BE2C (cell line): ENCODE measurements around the gene ARHGAP21.
"Not testable (repeated sequence)": the region's sequence is repeated elsewhere in the genome, so short reads cannot be mapped to it uniquely, and the experiment has no call there.

ENCODE experiments used
- DNase-seq: peaks from one replicate; pipeline ENCODE4 v3.0.0-alpha.2; 2020
- H3K27me3 ChIP-seq: fragments of 250-450 bp; sonication (Bioruptor Pico); 2 replicates; pipeline ENCODE4 v1.5.1; 2020; ENCODE audit warnings: mild to moderate bottlenecking
- H3K36me3 ChIP-seq: fragments of 250-450 bp; sonication (Bioruptor Pico); 2 replicates; pipeline ENCODE4 v1.5.1; 2020; ENCODE audit warnings: mild to moderate bottlenecking
- H3K4me1 ChIP-seq: fragments of 250-450 bp; sonication (Bioruptor Pico); 2 replicates; pipeline ENCODE4 v1.5.1; 2020
- H3K4me3 ChIP-seq: 2 replicates; pipeline ENCODE4 v1.5.1; 2011; ENCODE audit warnings: low read depth, low read length
- H3K9me3 ChIP-seq: fragments of 250-450 bp; sonication (Bioruptor Pico); 2 replicates; pipeline ENCODE4 v1.5.1; 2020
- TF ChIP-seq, protein P1 (sequence below): IDR thresholded peaks from 2 replicates; pipeline ENCODE4 v1.5.1; 2012; ENCODE audit warnings: mild to moderate bottlenecking, low read depth, low read length

Gene ARHGAP21

DNA sequence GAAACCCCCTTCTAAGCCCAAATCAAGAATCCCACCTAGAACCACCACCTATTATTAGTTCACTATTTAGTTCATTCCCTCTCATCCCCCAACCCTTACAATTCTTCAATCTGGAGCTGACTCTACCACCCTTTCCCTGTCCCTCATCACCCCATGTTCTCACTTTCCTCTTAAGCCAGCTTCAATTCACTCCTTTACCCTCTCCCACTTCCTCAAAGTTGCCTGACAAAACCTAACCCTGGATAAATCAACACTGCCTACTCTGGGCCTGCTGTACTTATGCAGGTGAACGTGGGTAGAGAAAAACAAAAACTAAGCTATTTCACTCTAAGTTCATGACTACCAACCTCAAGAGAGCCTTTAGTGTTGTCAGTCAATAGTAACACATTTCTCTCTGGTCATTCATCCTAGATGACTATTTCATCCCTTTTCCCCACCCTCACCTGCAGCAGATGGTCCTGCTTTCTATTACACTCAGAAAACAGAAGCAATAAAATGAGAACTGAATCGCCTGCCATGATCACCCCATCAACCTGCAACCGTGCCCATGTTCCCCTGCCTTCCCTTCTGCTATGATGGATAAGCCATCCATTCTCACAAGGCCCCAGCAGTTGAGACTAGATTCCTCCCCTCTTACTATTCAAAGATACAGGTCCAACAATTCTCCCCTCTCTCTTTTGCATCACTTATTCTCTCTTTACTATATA is 52.6 kb downstream of the ARHGAP21 start:
- TF ChIP-seq, protein P1, sequence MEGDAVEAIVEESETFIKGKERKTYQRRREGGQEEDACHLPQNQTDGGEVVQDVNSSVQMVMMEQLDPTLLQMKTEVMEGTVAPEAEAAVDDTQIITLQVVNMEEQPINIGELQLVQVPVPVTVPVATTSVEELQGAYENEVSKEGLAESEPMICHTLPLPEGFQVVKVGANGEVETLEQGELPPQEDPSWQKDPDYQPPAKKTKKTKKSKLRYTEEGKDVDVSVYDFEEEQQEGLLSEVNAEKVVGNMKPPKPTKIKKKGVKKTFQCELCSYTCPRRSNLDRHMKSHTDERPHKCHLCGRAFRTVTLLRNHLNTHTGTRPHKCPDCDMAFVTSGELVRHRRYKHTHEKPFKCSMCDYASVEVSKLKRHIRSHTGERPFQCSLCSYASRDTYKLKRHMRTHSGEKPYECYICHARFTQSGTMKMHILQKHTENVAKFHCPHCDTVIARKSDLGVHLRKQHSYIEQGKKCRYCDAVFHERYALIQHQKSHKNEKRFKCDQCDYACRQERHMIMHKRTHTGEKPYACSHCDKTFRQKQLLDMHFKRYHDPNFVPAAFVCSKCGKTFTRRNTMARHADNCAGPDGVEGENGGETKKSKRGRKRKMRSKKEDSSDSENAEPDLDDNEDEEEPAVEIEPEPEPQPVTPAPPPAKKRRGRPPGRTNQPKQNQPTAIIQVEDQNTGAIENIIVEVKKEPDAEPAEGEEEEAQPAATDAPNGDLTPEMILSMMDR = no peak
- no peak for DNase-seq
- Histone ChIP-seq H3K4me3 (no peak overlapping the region), H3K36me3 (no peaks in the 10 kb centered on the region), H3K4me1 (no peaks in the 10 kb centered on the region), H3K9me3 (no peaks in the 10 kb centered on the region), H3K27me3 (no peaks in the 10 kb centered on the region)

DNA sequence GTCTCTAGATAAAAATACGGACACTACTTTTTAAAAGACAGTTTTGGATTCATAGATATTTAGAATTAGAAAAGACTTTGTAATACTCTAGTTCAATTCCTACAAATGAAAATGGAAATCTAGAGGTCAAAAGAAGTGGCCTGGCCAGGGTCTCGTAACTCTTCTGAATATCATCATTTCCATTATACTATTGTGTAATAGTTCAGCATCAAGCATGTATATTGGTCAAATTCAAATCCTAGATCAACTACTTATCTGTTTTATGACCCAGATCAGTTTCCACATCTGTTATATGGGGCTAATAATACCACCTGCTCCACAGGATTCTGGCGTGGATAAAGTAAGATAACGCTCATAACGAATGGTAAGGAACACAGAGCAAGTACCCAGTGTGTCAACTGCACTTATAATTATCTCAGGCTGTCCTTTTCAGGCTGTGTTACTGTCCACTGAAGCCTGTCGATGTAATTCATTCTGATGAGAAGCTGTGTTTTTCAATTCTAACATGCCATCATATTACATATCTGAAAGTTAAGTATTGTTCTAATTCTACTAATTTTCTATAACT is 54.3 kb downstream of the ARHGAP21 start:
- no peaks in the 10 kb centered on the region for H3K4me1 ChIP-seq
- H3K36me3 ChIP-seq = no peaks in the 10 kb centered on the region
- TF ChIP-seq, protein P1 = no peak
- no peak overlapping the region for H3K4me3 ChIP-seq
- no peaks in the 10 kb centered on the region for H3K27me3 ChIP-seq
- no peak for DNase-seq
- no peaks in the 10 kb centered on the region for H3K9me3 ChIP-seq

DNA sequence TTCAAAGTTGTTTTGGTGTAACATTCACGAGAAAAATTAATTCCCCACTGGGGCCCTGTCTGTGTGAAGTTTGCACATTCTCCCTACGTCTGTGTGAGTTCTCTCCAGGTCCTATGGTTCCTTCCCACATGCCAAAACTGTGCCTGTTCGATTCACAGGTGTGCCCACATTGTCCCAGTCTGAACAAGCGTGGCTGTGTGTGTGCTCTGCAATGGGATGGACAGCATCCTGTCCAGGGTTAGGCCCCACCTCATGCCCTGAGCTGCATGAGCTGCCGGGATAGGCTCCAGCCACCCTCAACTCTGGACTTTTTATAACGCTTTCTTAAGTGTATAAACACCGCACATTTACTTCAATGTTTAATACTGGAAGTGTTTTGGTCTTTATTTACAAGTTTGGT is 55.4 kb downstream of the ARHGAP21 start:
- Histone ChIP-seq H3K36me3 (no peaks in the 10 kb centered on the region), H3K4me1 (no peaks in the 10 kb centered on the region), H3K9me3 (no peaks in the 10 kb centered on the region), H3K4me3 (no peak overlapping the region), H3K27me3 (no peaks in the 10 kb centered on the region)
- DNase-seq = no peak
- TF ChIP-seq, protein P1 = no peak

DNA sequence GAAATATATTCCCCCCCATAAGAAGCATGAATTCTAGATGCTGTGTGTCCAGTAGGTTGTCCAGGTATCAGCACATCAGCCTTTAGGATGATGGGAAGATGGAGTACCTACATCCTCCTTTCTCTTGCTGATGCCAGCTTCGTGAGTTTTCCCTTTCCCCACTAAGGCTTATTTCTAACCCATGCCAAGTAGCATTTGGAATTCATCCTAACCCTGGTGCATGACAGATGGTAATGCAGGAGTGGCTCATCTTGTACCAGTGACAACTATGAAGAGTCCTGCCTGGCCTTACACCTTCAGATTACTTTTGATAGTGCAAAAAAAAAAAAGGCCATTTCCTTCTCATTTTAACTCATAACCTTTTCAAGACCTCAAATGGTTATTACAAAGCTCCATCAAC is 58.7 kb downstream of the ARHGAP21 start:
- Histone ChIP-seq H3K4me3 (no peak overlapping the region), H3K27me3 (no peaks in the 10 kb centered on the region), H3K4me1 (no peaks in the 10 kb centered on the region), H3K9me3 (no peaks in the 10 kb centered on the region), H3K36me3 (no peaks in the 10 kb centered on the region)
- no peak for DNase-seq
- TF ChIP-seq, protein P1 = no peak

DNA sequence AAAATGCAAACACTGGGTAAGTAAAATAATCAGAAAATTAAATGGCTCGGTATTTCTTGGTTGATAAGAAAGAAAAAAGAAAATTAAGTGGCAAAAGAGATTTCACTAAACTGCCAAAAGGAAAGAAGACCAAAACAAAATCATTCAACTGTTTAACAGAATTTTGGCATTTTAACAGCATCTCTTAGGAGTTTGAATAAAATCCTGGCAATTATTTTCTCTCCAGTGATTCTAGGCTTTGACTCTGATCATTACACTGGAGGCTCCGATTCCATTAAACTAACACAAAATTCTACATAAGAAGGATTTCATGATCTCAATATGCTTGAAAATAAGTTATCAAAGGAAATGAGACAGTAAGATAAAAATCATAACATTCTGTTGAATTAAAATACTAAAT is 62.3 kb downstream of the ARHGAP21 start:
- Histone ChIP-seq H3K4me1 (no peaks in the 10 kb centered on the region), H3K27me3 (no peaks in the 10 kb centered on the region), H3K4me3 (no peak overlapping the region), H3K9me3 (no peaks in the 10 kb centered on the region), H3K36me3 (no peaks in the 10 kb centered on the region)
- no peak for DNase-seq
- TF ChIP-seq, protein P1 = no peak

DNA sequence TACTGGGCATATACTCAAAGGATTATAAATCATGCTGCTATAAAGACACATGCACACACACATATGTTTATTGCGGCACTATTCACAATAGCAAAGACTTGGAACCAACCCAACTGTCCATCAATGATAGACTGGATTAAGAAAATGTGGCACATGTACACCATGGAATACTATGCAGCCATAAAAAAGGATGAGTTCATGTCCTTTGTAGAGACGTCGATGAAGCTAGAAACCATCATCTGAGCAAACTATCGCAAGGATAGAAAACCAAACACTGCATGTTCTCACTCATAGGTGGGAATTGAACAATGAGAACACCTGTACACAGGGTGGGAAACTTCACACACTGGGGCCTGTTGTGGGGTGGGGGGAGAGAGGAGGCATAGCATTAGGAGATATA is 65.4 kb downstream of the ARHGAP21 start:
- H3K27me3 ChIP-seq, H3K36me3 ChIP-seq, H3K4me3 ChIP-seq, H3K9me3 ChIP-seq, DNase-seq, H3K4me1 ChIP-seq: not testable (repeated sequence)

DNA sequence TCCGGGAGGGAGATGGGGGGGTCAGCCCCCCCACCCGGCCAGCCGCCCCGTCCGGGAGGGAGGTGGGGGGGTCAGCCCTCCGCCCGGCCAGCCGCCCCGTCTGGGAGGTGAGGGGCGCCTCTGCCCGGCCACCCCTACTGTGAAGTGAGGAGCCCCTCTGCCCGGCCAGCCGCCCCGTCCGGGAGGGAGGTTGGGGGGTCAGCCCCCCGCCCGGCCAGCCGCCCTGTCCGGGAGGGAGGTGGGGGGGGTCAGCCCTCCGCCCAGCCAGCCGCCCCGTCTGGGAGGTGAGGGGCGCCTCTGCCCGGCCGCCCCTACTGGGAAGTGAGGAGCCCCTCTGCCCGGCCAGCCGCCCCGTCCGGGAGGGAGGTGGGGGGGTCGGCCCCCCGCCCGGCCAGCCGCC is 67.4 kb downstream of the ARHGAP21 start:
- not testable (repeated sequence) for H3K4me1 ChIP-seq, H3K4me3 ChIP-seq, DNase-seq, H3K36me3 ChIP-seq, H3K27me3 ChIP-seq, H3K9me3 ChIP-seq
